HG03460 (cell line): ENCODE data around the gene MAB21L3.

Source experiments
- ATAC-seq: cut with Tn5 transposase; IDR thresholded peaks from one replicate; pipeline ENCODE4 v1.9.1; 2021; ENCODE audit not compliant: unreplicated experiment

Gene MAB21L3

DNA sequence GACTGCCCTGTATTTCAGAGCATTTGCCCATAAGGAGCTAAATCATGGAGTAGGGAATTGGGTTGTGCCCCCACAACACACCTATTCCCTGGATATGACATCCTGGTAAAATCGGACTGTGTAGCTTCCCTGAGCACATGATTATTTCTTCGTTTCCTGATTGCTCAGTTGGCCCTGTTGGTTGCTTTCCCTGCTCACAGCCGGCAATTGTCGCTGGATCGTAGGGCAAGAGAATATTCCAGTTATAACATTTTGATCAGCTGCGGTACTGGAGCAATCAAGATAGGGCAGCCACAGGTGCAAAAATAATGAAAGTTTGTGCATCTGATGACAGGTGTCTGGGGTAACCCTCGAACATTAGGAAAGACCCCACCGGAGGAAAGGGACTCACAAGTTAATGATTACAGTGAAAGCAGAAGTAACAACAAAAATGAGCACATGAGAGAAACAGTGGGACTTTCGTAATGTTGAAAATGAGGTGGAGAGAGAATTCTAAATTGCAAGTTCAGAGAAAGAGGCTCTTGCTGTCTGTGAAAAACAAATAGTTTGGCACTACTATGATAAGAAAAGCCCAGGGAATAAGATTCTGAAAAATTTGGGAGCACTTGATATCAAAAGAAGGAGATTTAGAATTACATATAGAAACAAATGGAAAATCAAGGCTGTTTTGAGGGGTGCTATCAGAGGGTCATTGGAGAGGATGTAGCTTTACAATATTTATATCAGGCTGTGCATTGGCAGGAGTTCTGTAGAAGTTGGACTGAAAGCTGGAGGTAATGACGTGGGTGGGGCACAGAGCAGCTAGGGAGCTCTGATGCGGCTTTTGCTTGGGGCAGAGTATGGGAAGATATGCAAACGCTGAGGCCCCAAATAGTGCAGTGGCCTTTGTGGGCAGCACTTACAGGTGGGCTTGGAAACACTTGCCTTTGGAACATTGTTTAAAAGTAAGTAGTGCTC is at the start of gene MAB21L3:
TSS of gene MAB21L3 (plus strand) at position 833 of the 957 bp plus-strand sequence. CDS start 1,217 bp downstream, outside the sequence.
- peak; percentile 62 for ATAC-seq

DNA sequence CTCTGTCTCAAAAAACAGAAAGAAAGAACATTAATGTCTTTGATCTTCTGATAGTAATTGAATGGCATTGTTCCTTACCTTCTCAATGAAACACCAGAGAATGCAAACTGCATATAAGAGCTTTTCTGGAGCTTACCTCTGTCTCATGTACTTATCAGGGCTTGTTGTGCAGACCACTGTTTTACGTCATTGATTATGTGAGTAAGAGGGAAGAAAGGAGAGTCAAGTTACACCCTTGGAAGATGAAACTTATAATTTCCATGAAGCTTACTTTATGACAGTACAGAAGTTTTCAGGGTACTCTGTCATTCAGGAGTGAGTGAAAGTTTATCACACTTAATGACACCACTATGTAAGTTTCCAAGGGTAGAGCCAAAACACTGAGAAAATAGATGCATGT is 49.0 kb upstream of the MAB21L3 start:
- ATAC-seq: no peak

DNA sequence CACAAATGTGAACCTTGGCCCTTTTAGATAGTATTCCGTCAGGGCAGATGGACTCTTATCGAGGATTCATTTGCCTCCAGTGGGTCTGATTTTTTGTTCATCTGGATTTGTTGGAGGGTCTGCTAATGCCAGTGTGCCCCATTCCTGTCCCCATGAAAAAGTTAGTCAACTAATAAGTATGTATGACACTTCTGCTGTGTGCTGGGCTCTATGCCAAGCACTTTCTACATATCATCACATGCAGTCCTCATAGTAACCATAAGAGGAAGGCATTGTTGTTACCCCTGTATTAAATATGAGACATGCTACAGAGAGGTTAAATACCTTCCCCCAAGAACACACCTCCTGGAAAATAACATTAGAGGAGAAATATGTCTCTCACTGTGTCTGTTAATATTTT is 46.6 kb upstream of the MAB21L3 start:
- ATAC-seq: no peak

DNA sequence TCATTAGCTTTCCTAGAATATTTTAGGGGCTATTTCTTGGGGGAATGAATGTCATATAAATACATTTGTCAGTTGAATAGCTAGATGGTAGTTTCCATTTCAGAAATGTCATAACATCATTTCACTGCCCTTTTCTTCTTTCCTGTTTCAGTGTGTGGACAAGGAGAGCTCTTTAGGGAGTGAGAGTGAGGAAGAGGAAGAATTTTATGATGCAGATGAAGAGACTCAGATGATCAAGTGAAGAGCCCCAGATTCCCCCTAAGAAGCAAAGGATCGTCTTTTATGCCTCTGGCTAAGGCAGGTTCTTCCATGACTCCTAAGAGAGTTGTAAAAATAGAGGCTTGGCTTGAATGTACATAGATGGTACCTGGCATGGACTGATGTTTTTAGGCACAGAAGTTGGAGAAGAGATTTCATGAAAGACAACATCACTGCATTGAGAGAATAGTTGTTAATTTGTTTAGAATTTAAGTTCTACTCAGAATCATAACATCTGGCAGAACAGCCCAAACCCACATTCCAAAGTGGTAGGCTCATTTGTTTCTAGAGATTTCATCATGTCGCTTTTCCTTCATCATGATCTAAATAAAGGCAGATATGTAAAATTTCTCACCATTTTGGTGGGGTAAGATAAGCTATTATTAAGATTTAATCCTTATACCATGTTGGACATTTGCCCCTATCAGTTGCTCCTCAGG is 44.2 kb upstream of the MAB21L3 start:
- no peak for ATAC-seq

DNA sequence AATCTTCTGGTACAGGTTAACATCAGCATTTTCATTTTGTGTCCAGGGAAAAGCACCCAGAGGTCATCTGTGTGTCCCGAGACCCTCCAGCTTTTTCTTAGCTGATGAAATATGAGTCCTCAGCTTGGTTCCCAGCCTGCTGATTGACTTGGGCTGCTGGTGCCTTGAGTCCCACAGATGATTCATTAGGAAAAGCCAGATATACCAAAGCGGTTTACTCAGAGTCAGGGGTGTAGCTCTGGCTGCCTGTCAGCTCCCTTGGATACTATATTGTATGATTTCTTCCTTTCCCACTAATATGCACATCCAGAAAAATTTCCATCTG is 43.7 kb upstream of the MAB21L3 start:
- ATAC-seq: no peak

DNA sequence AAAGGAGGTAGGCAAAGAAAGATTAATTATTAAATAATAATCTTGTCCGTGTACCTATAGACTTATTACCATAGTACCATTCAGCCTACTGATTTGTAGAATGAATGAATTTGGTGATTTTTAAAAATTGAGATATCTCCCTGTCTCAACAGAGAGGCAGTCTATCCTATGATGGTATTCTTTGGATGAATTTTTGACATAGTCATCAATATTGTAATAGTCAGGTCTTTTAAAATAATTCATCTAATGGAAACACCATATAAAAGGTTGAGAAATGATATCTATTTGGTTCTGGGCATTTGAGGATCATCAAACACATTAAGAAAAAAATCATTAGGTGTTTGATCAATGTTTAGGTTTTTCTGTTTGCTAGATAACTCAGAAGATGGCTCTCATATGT is 35.6 kb upstream of the MAB21L3 start:
- ATAC-seq: no peak

DNA sequence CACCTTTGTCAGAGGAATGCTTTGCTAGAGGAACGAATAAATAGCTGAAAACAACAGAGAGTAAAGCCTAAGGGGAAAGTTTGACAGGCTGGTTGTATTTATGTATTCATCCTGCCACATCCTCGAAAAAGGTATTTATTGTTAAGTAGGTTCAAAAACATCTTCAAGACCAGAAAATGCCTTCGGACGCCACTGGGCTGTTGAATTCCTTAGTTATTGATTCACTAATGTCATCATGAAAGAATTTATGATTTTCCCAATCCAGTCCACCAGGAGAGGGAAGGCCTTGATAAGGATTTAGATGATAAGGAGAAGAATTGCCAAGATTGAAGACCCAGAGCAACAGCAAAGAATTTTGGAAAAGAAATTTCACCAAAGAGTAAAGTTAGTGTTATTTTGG is 35.2 kb upstream of the MAB21L3 start:
- no peak for ATAC-seq

DNA sequence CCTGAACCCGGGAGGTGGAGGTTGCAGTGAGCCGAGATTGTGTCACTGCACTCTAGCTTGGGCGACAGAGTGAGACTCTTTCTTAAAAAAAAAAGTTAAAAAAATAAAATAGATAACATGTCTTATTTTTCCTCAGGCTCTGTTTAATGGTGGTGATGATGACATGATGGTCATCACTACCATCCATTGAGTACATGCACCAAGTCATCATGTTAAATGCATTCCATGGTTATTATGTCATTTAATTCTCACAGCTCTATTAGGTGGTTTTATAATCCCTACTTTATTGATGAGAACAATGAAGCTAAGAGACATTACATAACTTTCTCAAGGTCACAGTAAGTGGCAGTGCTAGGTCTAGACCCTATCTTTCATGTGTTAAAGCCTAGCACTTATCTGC is 34.4 kb upstream of the MAB21L3 start:
- no peak for ATAC-seq

DNA sequence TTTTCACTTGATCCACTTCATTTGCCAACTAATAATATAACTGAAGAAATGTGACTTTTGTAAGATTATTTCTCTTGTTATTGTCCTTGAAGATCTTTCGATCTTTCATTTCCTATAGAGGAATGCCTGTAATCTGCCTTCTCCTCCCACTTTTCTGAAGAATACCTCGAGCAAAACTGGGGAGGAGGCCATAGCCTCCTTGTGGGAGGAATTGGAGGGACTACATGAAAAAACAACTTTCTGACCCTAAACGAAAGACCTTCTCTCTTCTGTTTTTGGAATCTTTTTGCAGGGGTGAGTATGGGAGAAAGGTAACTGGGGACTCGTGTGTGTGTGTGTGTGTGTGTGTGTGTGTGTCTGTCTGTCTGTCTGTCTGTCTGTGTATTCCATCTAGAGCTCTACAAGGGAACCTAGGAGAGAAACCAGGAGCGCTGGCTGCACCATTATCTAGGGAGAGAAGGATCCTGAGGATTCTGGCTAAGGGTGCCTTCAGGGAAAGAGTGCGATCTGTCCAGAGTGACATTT is 32.4 kb upstream of the MAB21L3 start:
- no peak for ATAC-seq

DNA sequence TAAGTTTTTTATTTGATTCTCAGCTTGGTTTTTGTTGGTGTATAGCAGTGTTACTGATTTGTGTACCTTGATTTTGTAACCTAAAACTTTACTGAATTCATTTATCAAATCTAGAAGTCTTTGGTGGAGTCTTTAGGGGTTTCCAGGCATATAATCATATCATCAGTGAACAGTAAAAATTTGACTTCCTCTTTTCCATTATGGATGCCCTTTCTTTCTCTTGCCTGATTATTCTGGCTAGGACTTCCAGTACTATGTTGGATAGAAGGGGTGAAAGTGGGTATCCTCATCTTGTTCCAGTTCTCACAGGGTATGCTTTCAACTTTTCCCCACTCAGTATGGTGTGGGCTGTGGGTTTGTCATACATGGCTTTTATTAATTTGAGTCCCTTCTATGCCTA is 23.6 kb upstream of the MAB21L3 start:
- ATAC-seq: no peak

DNA sequence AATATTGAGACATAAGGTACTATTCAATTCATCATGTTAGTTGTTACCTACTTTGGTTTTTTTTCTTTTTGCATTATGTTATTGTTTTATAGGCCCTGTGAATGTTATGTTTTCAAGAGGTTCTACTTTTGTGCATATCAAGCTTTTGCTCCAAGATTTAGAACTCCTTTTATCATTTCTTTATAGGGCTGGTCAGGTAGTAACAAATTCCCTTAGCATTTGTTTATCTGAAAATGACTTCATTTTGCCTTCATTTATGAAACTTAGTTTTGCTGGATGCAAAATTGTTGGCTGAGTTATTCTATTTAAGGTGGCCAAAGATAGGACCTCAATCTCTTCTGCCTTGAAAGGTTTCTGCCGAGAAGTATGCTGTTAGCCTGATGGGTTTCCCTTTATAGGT is 21.3 kb upstream of the MAB21L3 start:
- ATAC-seq: no peak

DNA sequence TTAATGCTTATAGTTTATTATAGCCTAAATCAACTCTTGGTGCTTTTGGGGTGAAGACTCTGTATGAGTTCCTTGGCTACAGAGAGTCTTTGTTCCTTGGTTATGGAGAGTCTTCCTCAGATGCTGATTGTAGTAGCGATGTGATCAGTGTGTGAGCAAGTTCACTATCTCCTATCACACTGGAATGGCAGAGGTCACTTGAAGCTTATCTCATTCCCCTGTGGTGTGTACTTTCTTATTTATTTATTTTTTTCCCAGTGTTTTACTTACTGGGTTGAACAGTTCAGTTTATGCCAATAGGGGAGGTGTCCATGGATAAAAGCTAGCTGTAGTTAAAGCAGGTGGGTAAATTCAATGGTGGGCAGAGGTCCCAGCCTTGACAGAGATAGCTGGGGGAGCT is 20.1 kb upstream of the MAB21L3 start:
- ATAC-seq: no peak

DNA sequence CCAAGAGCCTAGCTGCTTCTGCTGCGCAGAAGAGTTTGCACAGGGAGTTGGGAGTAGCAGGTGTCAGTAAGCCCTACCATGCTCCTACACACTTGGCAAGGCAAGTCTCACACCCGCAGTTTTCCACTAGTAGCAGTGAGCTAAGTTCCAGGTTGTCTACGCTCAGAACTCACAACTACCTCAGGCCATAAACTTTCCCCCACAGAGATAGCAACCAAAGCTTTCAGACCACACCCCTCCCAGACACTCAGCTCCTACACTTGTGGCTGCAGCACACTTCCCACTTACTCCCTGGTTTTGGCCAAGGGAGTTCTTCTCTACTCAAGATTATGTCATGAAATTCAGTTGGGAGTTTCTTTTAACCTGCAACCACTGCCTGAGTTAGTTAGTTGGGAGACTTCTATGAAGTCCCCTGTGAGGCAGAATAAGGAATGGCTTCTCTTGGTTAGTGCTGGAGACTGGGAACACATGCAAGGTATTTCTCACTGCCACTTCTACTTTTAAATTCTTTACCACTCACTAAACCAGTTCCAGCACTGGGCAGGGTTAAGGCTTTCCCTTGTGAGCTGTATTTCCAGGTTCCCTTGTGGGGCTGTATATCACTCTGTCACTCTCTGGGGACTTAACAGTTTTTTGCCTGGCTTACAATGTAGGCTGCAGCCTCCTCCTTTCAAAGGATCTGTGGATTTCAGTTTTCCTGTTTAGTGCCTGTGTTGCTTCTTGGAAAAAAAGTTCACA is 18.3 kb upstream of the MAB21L3 start:
- ATAC-seq: no peak

DNA sequence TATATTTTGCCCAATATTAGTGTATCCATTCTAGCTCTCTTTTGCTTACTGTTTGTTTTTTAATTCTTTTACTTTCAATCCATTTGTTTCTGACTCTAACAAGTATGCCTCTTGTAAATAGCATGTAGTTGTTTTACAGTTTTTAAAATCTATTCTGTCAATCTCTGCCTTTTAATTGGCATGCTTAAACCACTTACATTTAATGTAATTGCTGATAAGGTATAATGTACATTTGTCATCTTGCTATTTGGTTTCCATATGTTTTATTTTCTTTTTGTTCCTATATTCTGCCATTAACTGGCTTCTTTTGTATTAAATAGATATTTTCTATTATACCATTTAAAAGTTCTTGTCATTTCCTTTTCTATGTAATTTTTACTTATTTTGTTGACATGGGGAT is 16.2 kb upstream of the MAB21L3 start:
- ATAC-seq: no peak

DNA sequence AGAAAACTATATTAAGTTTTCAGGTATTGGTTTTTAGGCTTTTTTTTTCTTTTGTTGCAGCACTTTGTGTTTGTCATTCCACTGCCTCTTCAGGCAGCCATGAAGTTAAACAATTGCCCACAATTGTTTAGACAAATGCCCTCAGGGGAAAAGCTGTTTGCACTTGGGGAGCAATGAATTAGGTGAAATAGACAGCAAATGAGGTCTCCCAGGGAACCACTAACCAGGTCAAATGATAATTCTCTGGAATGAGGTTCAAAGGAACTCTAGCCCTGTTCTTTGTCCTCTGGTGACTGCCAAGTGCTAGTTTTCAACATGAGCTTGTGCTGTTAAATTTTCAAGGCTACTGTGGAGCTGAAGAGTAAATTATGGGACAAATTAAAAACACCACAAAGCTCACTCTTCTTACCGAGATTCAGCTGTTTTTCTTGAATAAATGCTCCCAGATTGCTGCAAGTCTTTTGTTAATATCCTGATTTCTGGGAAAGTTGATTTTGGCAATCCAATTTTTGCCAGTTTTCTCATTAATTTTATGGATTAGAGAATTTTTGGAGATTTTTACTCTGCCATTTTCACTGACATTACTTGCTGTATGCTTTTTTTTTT is 15.1 kb upstream of the MAB21L3 start:
- ATAC-seq: no peak

DNA sequence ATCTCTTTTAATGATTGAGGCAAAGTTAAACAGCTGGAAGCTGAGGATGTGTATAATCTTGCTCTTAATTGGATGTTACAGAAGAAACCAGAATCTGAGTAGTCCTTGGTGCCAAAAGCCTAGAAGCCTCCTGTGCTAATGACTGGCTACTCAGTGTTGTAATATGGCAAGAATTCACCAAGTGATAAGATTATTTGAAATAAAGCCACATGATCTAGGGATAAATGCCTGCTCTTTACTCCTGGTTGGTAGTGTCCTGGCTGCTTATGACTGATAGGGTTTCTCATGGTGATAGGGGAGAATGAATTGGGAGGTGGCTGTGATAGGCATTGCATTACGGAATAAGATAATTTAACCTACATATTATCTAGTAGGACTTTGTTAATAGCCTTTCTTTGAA is 13.6 kb upstream of the MAB21L3 start:
- ATAC-seq: no peak

DNA sequence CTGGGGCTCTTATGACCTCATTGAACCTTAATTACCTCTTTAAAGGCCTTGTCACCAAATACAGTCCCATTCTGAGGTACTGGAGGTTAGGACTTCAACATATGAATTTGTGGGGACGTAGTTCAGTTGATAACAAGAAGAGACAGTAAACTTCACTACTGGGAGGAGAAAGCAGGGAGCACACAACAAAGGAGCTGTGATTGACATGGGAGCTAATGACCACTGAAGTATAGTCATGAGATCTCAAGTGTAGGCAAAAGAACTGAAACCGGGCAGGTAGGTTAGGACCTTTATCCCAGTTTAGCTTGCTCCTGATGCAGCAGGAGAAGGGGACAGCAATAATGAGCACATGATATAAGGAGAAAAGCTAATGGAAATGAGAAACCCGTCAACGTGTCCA is 11.8 kb upstream of the MAB21L3 start:
- no peak for ATAC-seq

DNA sequence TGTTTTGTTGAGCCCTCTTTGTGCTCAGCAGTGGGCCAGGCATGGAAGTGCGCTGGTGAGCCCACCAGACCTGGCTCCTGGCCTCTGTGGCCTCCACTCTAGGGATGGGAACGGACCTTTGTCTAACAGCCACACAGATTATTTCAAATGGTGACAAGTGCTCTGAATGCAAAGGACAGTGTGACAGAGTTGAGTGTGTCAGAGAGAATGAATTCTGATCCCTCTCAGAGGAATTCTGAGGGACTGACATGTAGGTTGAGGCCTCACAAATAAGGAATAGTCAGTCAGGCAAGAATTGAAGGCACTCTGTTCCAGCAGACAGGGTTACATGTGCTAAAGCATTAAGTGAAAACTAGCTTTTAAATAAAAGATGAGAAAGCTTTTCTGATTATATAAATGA is 11.3 kb upstream of the MAB21L3 start:
- ATAC-seq: no peak

DNA sequence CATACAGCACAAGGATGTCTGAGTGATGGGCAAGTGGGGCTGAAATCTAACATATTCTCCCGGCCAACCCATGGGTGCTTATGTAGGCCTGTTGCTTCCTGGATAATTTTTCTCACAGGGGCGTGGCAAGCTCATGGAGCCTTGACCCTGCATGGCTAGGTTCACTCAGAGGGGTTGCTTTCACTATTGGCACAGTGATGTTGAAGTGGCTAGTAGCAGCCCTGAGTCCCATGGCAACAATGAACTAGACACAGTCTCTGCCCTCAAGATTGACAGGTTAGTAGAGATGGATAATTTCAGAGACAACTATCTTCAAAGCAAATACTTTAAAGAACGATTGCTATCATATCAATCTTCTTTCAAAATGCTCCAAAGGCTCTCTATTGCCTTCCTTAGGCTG is 6.5 kb upstream of the MAB21L3 start:
- no peak for ATAC-seq

DNA sequence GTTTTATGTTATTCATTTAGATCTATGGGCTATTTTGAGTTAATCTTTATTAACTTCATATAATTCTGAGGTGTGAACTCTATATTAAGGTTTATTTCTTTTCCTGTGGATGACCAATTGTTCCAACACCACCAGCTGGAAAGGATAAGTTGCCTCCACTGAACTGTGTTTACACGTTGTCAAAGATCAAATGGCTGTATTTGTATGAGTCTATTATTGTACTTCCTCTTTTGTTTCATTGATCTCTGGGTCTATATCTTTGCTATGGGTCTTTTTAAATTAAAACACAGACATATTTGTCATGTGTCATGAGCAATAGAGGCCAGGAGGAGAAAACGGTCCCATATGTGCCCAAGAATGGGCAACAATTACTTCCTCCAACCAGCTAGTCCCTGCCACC is 5.2 kb upstream of the MAB21L3 start:
- ATAC-seq: no peak

DNA sequence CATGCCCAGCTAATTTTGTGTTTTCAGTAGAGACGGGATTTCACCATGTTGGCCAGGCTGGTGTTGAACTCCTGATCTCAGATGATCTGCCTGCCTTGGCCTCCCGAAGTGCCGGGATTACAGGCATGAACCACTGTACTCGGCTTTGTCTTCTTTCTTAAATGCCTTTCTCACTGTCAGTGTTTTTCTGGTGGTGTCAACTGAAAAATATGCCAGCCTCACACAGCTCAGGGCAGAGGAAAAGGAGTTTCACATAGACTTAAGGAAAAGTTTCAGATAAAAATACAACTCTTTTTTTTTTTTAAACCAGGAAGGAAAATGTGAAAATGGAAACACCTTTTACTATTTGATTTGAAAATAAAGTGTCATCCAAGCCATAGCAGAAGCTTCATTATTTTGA is 4.6 kb upstream of the MAB21L3 start:
- no peak for ATAC-seq
